Right ventricle myocardium superior (tissue), 1 donor: Measurements from ENCODE around the gene MPZL3. TPM values are rescaled to one million over a fixed set of nuclear protein-coding genes. Genes with fewer than 3 reads are reported as not detected.

ENCODE experiments used
- ATAC-seq: fragments of 200-7000 bp; cut with Tn5 transposase; one replicate; pipeline ENCODE4 v1.9.1; 2020; ENCODE audit warnings: mild to moderate bottlenecking; ENCODE audit not compliant: poor library complexity
- DNase-seq: peaks from one replicate; pipeline ENCODE4 v3.0.0-alpha.2; 2020
- intact Hi-C: fragments of 100-400 bp; cut with DNase I; formaldehyde crosslinking; loops from one replicate; pipeline ENCODE4 v1.11.2; 2022
- total RNA-seq: library from RNA; stranded (reverse); fragmentation: NEBNext Ultra II Directional; extraction: Animal tissue kit (Norgen Biotek cat#: 25700); gene quantifications from one replicate; pipeline ENCODE4 v1.2.1, GENCODE V29; 2021
- donor health status: DM: no; HTN: yes; CAD: no; lungs with severe emphysema.

The MPZL3 gene
- total RNA-seq, 1 donor from 2014 or later = 1.8 TPM

DNA sequence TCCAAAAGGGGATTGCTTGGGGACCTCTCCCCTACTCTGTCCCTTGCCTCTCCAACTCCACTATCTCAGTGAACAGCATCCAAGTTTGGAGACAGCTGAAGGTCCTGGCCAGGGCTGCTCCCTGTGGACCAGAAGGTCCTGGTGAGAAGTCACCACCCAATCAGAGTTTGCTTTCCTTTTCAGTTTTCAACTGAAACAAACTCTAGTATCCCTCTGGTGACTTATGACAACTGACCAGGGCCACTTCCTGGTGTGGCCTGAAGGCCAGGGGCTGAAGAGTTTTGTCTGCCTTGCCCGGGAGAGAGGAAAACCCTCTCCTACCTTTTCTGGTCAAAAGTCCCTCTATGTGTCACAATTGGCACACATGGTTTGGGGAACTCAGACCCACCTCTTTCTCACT lies 32.4 kb downstream of the MPZL3 start:
- DNase-seq = no peak
- intact Hi-C loops = no loop called here
- peak; percentile 34 for ATAC-seq

DNA sequence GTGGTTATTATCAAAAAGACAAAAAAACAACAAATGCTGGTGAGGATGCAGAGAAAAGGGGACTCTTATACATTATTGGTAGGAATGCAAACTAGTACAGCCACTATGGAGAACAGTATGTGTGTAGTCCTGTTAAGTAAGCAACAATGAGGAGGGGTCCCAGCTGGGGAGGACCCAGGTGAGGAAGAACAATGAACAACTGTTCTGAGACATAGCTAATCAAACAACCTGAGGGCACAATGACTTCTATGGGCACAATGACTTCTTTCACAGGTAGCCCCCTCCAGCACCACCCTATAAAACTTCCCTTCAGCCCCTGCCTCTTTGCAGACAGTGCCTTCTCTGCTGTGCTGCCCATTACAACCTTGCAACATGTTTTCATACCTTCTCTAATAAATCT lies 32.9 kb downstream of the MPZL3 start:
- intact Hi-C loops = no loop called here
- ATAC-seq (no peak), DNase-seq (no peak)

DNA sequence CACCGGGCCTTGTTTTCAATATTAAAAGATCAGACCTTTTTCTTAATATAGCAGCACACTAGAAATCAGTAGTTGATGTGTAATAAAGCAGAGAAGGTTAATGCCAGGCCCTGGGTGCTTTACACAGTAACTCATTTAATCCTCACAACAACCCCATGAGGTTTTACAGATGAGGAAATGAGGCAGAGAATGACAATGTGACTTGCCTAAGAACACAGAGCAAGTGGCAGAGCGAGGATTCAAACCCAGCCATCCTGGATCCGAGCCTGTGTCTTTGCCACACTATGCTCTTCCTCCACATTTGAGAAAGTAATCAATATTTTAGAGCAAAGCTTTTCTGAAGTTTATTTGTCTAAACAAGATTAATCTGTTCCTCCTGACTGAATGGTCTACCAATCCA lies 34.6 kb downstream of the MPZL3 start:
- ATAC-seq = no peak

DNA sequence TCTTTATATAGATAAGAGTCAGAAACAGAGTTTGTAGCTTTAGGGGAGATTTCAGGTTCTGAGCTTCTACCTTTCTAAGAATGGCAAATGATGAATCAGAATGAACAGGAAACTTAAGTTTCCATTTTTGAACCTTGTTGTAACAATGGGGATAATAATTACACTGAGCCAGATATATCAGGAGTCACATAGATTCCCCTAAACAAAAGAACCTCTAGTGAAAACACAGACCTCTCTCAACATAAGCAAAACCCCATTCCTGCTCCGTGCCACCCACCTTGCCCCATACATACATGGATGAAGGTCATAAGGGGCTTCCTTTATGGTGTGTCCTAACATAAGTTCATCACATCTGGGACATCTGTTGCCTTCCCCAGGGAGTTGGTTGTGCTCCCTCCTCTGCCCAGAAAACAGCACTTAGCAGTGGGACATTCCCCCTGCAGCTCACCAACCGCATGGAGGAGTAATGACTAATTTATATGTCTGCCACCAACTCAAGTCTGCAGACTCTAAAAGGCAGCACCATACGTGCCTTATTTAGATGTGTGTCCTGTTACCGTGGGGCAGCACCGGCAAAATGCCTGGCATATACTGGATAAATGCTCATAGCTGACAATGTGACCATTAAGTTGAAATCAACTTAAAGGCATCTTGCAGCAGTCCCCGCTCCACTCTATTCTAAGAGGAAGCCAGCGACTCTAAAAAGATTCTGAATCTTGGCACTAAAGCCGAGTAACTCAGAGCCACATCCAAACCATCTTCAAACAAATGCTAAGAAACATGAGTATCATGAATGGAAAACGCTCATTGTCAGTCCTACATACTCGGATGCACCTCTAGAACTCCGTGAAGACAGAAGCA lies 35.3 kb downstream of the MPZL3 start:
- ATAC-seq = no peak
- intact Hi-C loops = no loop called here
- DNase-seq = no peak

More for the DNA sequence above, 34.6 kb downstream of the MPZL3 start:
- no peak for DNase-seq
- intact Hi-C loops = no loop called here

DNA sequence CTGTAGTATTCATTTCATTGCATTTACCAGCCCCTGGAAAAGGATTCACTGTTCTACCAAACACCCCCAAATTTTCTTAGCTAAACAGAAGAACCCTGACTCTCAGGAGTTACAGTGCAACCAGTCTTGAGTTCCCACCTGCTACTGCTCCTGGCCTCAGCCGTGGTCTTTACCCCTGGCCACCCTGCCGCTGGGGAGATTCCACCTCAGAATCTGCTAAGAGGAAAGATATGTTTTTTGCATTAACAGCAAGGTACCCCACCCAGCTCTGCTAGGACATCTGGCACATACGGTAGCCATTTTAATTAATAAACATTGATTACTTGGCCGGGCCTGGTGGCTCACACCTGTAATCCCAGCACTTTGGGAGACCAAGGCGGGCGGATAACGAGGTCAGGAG lies 36.4 kb downstream of the MPZL3 start:
- no peak for ATAC-seq
- DNase-seq = no peak
- intact Hi-C loops = no loop called here

DNA sequence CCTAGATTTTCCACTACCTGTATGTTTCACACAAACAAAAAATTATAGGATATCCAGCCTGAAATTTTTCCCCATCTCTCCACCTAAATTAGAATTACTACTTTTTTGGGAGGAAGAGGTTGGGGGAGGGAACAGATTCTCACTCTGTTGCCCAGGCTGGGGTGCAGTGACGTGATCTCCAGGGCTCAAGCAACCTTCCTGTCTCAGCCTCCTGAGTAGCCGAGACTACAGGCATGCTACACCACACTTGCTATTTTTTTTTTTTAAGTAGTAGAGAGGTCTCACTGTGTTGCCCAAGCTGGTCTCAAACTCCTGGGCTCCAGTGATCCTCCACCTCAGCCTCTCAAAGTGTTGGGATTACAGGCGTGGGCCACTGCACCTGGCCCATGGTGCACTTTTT lies 36.9 kb downstream of the MPZL3 start:
- DNase-seq = no peak
- no peak for ATAC-seq

DNA sequence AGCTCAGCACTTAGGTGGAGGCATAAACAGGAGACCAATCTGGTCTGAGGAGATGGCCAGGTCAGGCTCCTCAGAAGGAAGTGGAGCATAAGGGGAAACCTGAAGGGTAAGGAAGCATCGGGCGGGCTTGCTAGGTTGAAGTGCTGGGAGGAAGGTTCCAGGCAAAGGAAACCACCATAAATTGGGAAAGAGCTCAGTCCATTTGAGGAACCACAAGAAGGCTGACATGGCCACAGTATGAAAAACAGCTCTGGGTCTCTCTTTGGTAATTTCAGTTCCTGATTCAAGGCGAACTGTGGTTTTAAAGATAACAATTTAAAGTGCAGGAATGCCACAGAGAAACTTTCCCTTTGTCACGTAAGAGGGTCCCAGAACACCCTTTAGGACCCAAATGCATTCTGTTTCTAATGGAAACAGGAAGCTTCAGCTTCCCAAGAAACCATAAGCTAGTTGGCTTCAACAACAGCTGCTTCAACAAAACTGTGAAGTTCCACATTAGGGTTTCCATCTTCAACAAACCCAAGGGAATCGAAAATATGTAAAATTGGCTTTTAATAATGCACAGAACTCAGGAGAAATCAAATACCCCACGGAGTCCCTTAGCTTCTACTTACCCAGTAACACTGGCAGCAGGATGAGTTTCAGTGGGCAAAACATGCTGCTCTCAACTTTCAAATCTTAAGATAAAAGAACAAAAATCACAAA lies 37.8 kb downstream of the MPZL3 start:
- ATAC-seq = peak; percentile 45
- no peak for DNase-seq
- intact Hi-C loops = no loop called here

More for the DNA sequence above, 36.9 kb downstream of the MPZL3 start:
- intact Hi-C loops = no loop called here

DNA sequence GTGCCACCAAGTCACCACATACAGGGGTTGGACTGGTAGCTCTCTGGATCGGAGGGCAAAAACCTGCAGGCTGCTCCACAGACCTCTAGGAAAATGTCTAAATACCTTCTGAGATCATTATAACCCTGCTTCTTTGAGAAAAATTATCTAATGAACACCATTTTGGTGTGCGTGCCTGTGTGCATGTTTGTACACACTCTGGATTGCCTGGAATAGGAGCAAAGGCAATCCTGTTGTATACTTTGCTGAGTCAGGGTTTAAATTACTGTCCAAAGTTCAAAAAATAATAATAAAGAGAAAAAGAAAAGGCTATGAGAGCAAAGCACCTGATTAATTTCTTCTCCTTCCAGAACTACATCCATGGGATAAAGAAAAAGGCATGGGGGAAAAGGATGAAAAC lies 38.4 kb downstream of the MPZL3 start:
- intact Hi-C loops = no loop called here
- DNase-seq (no peak), ATAC-seq (no peak)

DNA sequence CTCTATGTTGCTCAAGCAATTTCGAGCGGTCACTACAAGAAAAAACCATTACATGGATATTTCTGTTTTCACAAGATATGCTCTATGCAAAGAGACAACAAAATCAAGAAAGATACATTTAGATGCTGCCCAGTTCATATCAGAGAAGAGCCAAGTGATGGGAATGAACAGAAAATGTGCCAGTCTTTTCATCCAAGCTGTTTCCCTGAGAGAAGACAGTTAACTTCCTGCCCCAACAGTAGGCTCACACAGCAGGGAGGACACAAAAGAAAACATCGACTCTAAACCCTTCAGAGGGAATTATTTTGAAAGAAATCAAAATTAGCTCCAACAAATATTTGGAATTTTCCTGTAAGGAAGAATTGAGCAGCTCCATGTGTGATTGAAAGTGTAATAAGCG lies 39.0 kb downstream of the MPZL3 start:
- intact Hi-C loops = no loop called here
- no peak for DNase-seq
- ATAC-seq = no peak

DNA sequence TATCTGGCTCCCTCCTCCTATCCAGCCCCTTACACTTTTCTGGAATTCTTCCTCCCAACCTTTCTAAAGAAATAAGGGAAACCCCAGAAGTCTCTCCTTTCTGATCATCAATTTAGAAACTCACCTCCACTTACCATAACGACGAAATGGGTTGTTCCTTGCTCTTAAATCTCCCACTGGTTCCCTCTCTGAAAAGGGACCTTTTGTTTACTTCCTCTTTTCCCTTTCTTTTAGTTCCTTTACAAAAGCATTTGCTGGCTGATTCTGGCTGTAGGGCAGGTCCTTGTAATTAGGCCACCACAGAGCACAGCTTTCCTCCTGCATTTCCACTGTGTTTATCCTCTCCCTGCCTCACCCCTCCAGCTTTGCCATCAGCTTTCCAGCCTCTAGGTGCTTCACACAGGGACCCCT lies 39.4 kb downstream of the MPZL3 start:
- DNase-seq (no peak), ATAC-seq (no peak)
- intact Hi-C loops = no loop called here

DNA sequence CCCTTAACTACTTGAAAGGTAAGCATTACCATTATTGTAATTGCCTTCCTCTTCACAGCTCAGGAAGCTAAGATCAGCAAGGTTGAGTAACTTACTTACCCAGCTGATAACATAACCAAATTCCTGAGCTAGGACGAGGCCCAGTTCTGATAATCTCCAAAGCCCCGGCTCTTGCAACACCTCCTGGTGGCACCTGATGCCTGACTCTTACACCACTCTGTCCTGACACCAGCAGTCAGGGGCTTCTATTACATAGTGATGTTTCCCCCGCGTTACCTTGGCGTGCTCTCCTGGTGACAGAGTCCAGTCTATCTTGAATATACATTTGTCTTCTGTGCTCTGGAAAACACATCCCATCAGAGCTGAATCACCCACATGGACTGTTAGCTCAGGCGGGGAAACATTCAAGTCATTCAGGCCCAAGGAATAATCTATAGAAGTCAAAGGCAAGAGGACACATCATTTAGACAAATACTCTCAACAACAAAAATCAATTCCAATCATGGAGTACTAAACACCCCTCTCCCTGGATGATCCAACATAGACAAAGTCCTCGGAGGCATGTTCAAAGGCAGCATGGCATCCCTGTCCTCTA lies 39.9 kb downstream of the MPZL3 start:
- intact Hi-C loops = no loop called here
- ATAC-seq (peak; percentile 73), DNase-seq (no peak)

DNA sequence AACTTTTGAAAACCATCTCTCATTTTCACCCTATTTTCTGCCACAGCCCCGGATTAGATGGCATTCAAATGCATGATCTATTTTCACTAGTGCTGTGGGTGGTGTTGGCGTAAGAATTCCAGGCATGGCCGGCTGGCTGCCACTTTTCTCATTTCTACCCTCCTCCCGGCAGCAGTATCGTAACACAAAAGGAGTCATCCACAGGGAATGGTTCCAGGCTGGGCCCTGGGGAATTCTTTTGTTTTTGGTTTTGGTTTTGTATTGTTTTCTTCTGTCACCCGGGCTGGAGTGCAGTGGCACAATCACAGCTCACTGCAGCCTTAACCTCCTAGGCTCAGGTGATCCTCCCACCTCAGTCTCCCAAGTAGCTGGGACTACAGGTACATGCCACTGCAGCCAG lies 41.2 kb downstream of the MPZL3 start:
- peak; percentile 58 for ATAC-seq
- no peak for DNase-seq
- intact Hi-C loops = no loop called here

DNA sequence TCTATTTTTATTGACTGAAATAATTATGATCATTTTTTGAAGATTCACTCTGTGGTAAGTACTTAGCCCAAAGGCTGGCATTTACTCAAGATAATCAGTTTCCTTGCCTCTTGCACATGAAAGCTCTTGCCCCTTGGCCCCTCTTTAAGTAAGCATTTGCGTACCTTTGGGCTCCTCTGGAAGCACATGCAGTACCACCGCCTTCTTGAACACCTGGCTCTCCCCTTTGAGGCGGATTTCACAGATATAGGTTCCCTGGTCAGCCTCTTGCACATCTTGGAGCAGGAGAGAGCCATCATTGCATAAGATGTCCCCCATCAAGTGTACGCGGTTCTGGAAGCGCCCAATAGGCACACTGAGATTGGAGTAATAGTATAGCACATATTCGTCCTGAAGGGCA lies 41.8 kb downstream of the MPZL3 start:
- DNase-seq (no peak), ATAC-seq (no peak)
- intact Hi-C loops = no loop called here

DNA sequence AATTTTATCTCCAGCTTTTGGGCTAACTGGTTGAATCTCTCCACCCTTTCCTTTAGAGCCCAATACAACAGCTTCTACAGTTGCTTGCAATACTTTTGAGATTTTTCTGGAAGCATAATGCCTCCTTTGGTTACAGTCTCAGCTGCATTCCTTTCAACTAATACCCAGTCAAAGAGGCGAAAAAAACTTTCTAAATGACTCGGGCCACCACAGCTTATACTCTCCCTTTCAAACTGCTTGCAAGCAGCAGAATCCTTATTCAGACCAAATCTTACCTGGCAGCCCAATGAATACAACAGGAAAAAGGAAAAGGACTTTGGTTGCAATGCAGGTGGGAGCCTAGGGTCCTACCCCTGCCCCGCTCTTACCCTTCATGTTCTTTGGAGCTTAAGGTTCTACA lies 43.1 kb downstream of the MPZL3 start:
- ATAC-seq (no peak), DNase-seq (no peak)
- intact Hi-C loops = no loop called here

DNA sequence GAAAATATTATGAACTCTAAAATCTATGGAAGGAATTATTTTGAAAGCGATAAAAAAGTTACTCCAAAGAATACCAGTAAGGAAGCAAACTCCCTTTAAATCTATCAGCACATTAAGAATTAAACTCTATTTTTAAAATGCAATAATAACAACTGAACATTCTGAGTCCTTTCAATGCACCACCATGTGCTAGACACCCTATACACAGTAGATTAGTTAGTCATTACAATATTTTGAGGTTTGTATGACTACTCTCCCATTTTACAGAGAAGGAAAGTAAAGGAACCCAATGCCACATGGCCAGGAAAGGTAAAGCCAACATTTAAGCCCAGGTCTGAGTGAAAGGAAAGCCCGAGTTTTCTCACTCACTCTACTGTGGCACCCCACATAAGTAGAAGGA lies 45.1 kb downstream of the MPZL3 start:
- no peak for ATAC-seq
- intact Hi-C loops = no loop called here
- no peak for DNase-seq

DNA sequence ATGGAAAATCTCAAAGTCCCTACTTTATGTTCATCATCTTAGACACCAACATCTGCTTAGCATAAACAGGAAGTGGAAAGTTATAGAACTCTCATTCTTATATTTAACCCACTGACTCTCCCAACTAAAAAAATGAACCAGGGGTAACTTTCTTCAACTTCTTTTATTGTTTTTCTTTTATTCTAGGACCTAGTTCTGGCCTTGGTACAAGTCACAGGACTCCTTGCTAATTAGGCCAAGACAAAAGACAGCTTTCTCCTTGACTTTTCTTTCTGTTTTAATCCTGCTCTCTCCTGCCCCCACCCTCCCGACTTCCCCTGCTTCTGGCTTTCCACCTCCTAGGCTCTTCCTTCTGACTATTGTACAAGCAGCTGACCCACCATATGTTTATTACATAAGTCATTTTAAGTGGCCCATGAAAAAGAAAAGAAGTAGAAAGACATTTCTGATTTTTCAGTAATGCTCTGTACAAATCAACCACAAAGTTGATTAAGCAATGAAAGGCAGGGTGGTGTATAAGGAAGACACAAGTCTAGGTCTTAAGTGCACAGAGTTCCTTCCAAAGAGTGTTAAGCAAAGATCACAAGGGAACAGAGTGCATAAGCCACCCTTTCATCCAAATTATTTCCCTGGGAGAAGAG lies 45.7 kb downstream of the MPZL3 start:
- no peak for DNase-seq
- ATAC-seq = peak; percentile 51
- intact Hi-C loops = no loop called here

DNA sequence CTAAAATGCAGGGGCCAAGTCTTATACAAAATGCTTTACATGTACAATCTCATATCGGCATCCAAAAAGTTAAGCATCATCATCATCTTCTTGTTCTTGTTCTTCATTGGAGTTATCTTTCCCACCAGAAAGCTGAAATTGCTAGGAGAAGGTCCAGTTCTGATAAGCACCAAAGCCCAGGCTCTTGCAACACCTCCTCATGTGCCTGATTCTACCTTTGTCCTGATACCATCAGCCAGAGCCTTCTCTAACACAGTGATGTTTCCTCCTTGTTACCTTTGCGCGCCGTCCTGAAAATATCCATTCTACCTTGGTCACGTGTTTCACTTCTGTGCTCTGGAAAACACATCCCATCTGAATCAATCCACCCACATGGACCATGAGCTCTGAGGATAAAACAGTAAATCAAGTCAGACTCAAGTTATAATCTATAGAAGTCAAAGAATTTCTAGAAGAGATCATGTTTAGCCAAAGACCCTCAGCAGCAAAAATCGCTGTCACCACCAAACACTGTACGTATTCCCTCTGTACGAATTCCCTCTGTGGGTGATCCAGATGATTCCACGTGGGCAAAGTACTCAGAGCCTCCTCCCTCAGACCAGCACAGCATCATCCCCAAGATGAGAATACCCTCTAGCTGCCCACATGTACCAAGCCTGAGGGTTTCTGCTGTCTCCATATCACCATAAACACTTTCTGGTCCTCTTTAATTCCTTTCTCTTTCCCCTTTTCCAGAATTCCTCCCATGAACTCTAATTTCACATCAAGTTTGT lies 46.4 kb downstream of the MPZL3 start:
- ATAC-seq = no peak
- DNase-seq = no peak
- intact Hi-C loops = no loop called here

DNA sequence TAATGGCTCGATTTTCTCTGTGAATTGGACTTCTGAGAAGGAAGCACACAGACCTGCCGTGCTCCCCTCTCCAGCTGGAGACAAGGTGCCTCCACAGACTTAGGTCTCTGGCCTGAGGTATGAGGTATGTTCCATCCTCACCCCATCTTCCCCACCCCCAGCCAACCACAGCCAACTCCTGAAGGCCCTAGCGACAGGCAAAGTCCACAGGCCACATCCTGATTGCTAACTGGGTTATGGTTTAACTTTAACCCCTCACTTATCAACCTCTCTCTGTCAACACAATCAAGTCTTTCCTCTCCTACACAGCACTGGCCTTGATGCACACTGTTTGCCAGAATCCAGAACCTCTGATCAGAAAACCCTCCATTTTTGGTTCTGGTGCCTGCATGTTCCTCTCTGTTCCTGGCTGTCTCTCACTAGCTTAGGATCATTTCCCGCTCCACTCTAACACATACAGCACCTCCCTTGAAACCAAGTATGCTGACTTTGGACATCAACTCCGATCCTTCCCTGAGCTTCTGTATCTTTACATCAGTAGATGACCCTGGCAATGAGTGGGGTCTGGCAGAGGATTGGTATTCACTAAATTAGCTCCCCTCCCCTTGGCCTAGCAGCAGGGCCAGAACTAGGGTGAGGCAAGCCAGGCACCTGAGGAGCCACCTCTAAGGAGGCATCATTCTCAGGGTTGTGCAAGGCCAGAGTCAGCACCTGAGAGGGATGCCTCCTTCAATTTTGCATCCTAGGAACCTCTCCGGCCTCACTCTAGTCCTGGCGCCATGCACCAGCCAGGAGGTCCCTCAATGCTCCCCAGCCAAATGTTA lies 49.4 kb downstream of the MPZL3 start:
- intact Hi-C loops = loop anchor here (5.0 kb wide), 1 partner anchor 84 kb away; no protein-coding TSS in a partner anchor
- no peak for DNase-seq
- no peak for ATAC-seq
